ENCODE data around the gene CARHSP1. TPM values are rescaled to one million over a fixed set of nuclear protein-coding genes. Genes with fewer than 3 reads are reported as not detected.

Gene CARHSP1
- total RNA-seq, 1 donor from 2014 or later, result 27.0 TPM

GRCh38 chr16:8864480-8865110, 4.2 kb downstream of the CARHSP1 start:
- intact Hi-C loops (cut with micrococcal nuclease), result no loop called here
- H3K27me3 Mint-ChIP-seq, result no peaks in the 10 kb centered on the region
- H3K27ac Mint-ChIP-seq, result peak overlapping the region; percentile 61
- H3K4me1 Mint-ChIP-seq, result peaks cover 55% of the 10 kb centered on the region
- no peak for TF ChIP-seq CTCF (IDR thresholded peaks at IDR 0.05)
- POLR2A ChIA-PET, result interaction anchor here (0.9 to 1.2 kb wide), 3 partner anchors 16 to 100 kb away, joined by 3 to 5 read pairs (median 4); partner anchors contain the start of gene USP7
- ATAC-seq (ENCODE audit: low read depth), result no peak
- H3K36me3 Mint-ChIP-seq (ENCODE audit: low read depth), result peaks cover 10% of the 10 kb centered on the region
- H3K9me3 Mint-ChIP-seq, result no peaks in the 10 kb centered on the region
- DNase-seq, result no peak
- CTCF ChIA-PET, result interaction anchor here (1.4 to 1.8 kb wide), 2 partner anchors 16 to 144 kb away, joined by 3 to 4 read pairs; no protein-coding TSS in a partner anchor
- H3K4me3 Mint-ChIP-seq, result no peak overlapping the region

GRCh38 chr16:8863594-8864424, 5.0 kb downstream of the CARHSP1 start:
- no peaks in the 10 kb centered on the region for H3K27me3 Mint-ChIP-seq
- TF ChIP-seq CTCF (IDR thresholded peaks at IDR 0.05), result no peak
- ATAC-seq (ENCODE audit: low read depth), result no peak
- CTCF ChIA-PET, result interaction anchor here (1.4 kb wide), 1 partner anchor 145 kb away, joined by 3 read pairs; no protein-coding TSS in a partner anchor
- DNase-seq, result no peak
- intact Hi-C loops (cut with micrococcal nuclease), result no loop called here
- POLR2A ChIA-PET, result interaction anchor here (0.6 to 1.0 kb wide), 3 partner anchors 9 to 162 kb away, joined by 3 to 12 read pairs (median 7); partner anchors contain the start of gene USP7
- peaks cover 50% of the 10 kb centered on the region for H3K4me1 Mint-ChIP-seq
- H3K27ac Mint-ChIP-seq, result peak overlapping the region; percentile 61
- no peaks in the 10 kb centered on the region for H3K9me3 Mint-ChIP-seq
- H3K36me3 Mint-ChIP-seq (ENCODE audit: low read depth), result peaks cover 18% of the 10 kb centered on the region
- no peak overlapping the region for H3K4me3 Mint-ChIP-seq

GRCh38 chr16:8862309-8863130, 6.3 kb downstream of the CARHSP1 start:
- TF ChIP-seq CTCF (IDR thresholded peaks at IDR 0.05), result no peak
- H3K36me3 Mint-ChIP-seq (ENCODE audit: low read depth), result peaks cover 22% of the 10 kb centered on the region
- no peaks in the 10 kb centered on the region for H3K9me3 Mint-ChIP-seq
- POLR2A ChIA-PET, result interaction anchor here (0.6 to 0.7 kb wide), 2 partner anchors 10 to 161 kb away, joined by 7 to 12 read pairs; no protein-coding TSS in a partner anchor
- H3K4me1 Mint-ChIP-seq, result peaks cover 46% of the 10 kb centered on the region
- no peak overlapping the region for H3K27ac Mint-ChIP-seq
- CTCF ChIA-PET, result no interaction called here
- H3K27me3 Mint-ChIP-seq, result no peaks in the 10 kb centered on the region
- DNase-seq, result no peak
- intact Hi-C loops (cut with micrococcal nuclease), result no loop called here
- H3K4me3 Mint-ChIP-seq, result no peak overlapping the region
- no peak for ATAC-seq (ENCODE audit: low read depth)

GRCh38 chr16:8861563-8862308, 7.1 kb downstream of the CARHSP1 start:
- peaks cover 43% of the 10 kb centered on the region for H3K4me1 Mint-ChIP-seq

More at GRCh38 chr16:8861563-8862308, 7.1 kb downstream of the CARHSP1 start:
- peaks cover 24% of the 10 kb centered on the region for H3K36me3 Mint-ChIP-seq (ENCODE audit: low read depth)
- no peak for TF ChIP-seq CTCF (IDR thresholded peaks at IDR 0.05)
- CTCF ChIA-PET, result no interaction called here
- H3K9me3 Mint-ChIP-seq, result no peaks in the 10 kb centered on the region
- DNase-seq, result no peak
- POLR2A ChIA-PET, result interaction anchor here (0.6 kb wide), 2 partner anchors 8 to 42 kb away, joined by 3 read pairs; no protein-coding TSS in a partner anchor
- H3K27ac Mint-ChIP-seq, result no peak overlapping the region
- no peak overlapping the region for H3K4me3 Mint-ChIP-seq
- intact Hi-C loops (cut with micrococcal nuclease), result no loop called here
- H3K27me3 Mint-ChIP-seq, result no peaks in the 10 kb centered on the region
- ATAC-seq (ENCODE audit: low read depth), result no peak

Data from activated B cell treated with CpG ODN at 0.5 μM for 24 hours (primary cell).